NCI-H1694 (cell line): Measurements from ENCODE around the gene BNIP5.

ENCODE experiments used
- DNase-seq: peaks from one replicate; lab custom pipeline; 2025; lab: John Stamatoyannopoulos, UW

BNIP5 gene, protein sequence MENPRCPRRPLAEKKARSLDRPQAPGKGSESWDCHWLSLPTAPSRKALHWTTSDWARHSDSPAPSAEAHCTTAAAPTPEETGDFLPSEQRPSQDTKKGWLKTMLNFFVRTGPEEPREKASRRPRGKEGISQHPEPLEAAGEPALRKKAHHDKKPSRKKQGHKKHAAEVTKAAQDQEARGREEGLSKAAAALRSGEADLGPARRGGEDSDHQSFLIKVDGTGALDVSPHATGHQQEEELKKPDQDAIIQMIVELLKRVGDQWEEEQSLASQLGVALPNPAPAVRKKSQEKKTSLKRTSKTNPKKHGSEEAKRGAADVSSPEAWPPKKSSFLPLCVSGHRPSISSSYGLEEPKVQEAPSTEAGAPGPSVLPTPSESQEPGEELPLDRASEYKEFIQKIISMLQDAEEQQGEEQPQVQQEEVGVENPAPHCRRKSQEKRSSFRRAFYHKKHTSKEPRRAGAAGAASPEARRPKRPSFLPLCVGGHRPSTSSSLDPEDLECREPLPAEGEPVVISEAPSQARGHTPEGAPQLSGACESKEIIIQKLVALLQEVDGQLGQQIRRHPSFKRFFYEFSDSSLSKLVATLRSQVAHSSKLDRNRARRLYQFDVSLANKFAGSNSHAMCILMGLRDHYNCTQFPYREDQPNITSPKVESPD

DNA sequence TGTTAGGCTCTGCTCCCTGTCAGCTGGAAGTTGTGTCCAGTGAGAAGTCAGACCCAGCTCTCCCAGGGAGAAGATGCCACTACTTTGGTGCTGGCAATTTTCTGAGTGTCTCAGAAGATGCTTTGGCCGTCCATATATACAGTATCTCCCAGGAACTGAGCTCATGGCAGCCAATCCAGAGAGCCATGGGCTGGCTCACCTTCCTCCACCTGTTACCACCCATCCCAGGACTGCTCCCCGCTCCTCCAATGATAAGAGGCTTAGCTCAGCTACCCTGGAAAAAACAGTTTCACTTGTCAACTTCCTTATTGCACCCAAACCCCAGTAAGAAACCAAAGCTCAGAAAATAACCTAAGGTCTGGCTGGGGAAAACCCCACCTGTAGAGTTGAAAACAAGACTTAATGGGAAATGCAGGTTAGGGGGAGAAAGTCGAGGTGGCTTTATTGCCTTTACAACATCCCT lies at the start of gene BNIP5:
BNIP5 (minus strand) TSS at position 110 of the 463 bp plus-strand sequence. CDS start 6,198 bp downstream, outside the sequence.
- DNase-seq: no peak

DNA sequence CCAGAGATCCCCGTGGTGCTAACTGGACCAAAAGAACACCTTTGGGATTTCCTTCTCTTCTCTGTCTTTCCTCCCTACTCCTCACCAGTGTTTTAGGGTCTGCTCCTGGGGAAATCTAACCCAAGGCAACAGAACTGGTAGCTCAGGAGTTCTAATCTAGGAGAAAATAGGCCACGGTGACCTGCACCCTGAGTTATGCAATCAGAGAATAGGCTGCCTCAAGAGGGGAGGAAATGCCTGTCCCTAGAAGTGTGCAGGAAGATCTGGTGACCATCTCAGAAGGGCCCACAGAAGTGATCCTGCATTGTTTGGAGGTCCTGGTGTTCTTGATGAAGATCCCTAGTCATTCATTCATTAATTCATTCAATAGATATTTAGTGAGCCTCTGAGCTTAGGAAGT lies 47.4 kb upstream of the BNIP5 start:
- DNase-seq: no peak

DNA sequence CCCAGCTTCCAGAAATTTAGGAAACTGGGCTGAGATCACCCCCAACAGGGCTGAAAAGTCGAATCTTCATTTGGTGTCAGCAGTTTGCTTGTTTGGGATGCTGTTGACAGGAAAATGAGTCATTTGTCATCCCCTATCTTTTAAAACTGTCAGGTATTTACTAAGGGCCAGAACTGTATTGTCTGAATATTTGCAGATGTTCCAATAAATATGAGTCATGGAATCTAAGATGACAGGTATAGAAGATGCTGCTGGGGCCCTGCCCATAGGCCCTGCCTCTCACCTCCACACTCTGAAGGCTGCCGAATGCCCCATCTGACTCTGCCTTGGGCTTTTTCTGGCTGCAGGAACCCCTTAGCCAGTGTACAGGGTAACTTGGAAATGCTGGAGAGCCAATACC lies 46.9 kb upstream of the BNIP5 start:
- DNase-seq: no peak

DNA sequence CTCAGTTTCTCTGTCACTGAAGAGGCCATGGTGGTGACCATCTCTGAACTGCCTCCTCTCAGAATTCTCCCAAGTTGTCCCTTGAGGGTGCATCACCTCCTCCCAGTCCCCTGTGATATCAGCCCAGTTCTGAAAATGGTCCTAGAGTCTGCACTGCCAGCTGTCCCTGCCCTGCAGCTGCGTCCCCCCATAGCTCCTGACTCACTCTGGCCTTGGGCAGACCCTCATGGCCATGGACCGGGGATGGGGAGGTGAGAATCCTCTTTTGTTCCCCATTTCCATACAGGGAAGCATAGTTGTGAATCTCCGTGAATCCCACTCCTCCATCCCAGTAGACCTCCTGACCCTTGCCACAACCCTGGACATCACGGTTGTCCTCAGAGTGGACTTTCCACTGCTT lies 46.3 kb upstream of the BNIP5 start:
- DNase-seq: no peak

DNA sequence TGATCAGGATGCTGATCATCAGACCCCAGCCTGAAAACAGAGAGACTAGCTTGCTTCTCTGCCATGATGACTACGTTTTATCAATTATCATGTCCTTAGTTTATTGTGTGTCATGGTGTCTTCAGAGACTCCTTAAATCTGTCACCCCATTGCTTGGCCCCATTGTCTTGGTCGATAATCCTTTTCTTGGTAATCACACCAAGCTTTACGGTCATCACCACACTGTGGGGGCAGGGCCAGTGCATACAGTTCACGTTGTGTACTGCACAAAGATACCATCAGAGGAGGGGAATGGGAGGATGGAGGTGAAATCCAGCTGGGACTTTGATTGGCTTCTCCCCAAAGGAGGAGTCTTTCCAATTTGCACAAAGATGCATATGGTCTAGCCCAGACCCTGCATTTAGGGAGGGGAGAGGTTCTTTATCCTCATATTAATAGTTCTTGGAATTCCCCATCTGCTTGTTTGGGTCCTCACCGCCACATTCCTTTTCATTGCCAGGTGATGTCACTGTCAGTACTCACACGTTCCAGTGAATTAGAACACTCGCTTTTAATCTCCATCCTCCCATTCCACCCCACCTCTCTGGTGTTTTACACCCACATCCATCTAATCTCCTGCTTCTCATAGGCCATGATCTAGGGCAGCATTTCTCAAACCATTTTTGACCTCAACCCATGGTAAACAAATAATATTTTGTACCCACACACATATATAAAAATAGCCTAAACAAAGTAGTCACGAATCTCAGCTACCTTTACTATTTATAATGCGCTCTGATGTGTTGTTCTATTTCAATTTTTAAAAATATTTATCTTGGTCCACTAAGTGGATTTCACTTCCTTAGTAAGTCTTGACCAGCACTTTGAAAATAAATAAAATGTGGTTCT lies 45.1 kb upstream of the BNIP5 start:
- no peak for DNase-seq

DNA sequence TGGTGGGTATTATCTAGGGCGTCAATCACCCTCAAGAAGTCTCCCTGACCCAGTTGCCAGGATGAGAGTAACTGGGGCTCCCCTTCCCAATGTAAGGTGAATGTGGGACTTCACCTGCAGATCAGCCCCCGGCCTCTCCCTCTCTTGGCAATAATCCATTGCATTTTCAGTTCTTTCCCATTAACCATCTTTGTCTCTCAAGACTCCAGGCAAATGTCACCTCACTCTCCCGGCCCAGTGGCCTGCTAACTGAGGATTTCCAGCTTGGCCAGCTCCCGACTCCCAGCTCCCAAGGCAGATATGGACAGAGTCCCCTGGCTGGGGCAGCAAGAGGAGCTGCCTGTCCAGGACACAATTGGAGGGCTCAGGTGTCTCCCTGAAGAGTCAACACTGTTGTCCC lies 43.5 kb upstream of the BNIP5 start:
- no peak for DNase-seq

DNA sequence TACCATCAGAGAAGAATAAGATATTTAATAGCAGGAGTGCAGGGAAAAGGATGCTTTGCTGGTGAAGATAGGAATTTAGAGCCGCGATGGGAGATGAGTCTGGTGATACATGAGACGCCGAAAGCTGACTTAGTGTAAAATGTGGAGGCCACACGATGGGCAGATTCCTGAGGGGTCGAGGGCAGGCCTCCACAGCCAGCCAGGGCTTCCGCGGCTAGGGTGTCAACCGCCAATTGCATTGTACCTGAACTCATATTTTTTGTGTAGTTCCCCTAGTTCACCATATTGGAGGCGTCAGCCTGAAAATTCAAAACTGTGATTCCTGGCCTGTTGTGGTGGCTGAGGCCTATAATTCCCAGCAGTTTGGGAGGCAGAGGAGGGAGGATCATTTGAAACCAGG lies 42.2 kb upstream of the BNIP5 start:
- no peak for DNase-seq

DNA sequence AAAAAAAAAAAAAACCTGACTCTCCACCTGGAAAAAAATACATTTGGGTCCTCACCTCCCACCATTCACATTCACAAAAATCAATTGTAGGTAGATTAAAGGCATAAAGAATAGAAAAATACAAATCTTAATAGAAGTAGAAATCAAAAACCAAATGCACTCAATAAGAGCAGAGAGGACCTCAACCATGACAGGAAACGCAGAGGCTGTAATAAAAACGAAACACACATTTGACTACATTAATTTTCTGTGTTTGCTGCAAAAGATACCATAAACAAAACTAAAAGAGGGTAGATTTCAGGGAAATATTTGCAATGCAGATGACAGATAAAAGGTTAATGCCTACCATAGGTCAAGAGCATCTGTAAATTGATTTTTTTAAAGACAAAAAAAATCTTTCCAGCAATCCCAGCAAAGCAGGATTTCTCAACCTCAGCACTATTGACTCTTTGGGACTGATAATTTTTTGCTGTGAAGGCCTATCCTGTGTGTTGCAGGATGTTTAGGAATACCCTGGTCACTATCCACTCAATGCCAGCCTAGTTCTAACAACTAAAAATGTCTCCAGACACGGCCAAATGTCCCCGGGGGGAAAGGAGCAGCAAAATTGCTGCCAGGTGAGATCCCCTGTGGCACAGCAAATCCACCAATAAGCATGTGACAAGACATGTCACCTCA lies 41.7 kb upstream of the BNIP5 start:
- no peak for DNase-seq

DNA sequence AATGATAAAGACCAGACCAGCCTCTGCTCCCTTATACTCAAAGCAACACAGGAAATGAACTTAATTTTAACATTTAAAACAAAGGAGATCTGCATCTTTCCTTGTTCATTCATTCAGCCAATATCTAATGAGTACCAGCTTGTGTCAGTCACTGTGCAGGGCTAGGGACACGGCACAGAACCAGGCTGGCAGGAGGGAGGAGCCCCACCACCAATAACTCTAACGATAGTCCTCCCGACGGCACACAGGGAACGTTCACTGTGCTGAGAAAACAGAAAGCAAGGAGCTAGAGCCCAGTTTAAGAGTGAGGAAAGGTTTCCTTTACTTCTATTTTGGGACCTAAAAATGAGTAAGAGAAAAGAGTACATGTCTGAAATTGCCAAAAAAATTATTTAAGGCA lies 40.9 kb upstream of the BNIP5 start:
- DNase-seq: no peak

DNA sequence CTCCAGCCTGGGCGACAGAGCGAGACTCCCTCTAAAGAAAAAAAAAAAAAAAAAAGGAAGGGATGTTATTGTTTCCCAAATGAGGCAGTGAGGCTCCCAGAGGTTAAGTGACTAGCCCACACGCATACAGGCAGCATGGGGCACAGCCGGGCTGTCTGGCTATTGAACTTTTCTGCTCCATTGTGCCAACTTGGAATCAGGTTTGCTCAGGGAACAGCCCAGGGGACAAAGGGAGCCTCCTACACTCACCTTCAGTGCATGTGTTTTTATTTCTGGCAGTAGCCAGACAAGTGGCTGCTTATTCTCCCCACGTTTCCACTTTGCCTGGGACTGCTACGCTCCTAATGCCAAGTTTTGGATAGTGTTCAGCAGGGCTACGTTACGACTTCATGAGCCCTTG lies 40.1 kb upstream of the BNIP5 start:
- DNase-seq: no peak

DNA sequence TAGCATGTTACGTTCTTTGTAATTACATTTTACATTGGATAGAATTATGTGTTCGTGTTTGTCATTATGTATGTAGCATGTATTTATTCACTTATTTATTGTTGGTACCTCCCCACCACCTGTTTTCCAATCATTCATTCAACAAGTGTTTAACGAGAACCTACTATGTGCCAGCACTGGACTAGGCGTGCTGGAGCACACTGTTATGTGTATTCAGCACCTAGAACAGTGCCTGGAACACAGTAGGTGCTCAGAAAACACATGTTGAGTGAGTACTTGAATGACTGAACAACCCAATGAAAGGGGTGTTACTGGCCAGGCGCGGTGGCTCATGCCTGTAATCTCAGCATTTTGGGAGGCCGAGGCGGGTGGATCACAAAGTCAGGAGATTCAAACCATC lies 39.5 kb upstream of the BNIP5 start:
- no peak for DNase-seq

DNA sequence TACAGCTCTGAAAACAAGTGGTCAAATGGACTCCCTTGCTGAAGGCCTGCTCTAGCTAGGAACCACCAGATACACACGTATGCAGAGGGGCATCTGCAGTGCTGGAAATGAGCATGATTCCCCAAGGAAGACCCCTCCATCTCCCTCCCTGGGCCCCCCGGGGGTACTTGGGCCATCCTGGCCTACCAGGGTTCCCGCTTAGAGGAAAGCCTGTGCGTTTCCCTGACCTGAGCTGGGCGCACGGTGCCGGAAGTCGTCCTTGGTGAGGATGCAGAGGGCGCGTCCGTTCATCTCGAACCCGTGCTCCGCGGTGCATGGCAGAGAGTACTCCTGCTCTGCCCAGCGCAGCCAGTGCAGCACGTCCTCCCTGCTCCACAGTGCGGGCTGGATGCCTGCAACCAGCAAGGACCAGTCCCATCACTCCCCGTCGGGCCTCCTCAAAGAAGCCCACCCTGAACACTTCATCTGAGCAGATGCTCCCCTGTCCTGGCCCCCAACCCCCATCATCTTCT lies 39.0 kb upstream of the BNIP5 start:
- no peak for DNase-seq

DNA sequence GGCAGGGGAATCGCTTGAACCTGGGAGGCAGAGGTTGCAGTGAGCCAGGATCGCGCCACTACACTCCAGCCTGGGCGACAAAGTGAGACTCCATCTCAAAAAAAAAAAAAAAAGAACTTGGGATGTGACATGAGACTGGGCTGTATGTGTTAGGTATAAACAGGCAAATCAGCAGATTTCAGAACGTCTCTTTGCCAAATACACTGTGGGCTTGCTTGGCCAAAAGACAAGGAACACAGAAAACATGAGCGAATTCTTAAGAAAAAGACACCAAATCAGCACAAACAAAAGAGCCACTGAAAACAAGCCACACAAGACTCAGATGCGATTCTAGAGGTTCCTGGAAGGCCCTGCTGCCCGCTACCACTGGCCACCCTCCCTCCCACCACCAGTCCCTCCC lies 38.3 kb upstream of the BNIP5 start:
- no peak for DNase-seq

DNA sequence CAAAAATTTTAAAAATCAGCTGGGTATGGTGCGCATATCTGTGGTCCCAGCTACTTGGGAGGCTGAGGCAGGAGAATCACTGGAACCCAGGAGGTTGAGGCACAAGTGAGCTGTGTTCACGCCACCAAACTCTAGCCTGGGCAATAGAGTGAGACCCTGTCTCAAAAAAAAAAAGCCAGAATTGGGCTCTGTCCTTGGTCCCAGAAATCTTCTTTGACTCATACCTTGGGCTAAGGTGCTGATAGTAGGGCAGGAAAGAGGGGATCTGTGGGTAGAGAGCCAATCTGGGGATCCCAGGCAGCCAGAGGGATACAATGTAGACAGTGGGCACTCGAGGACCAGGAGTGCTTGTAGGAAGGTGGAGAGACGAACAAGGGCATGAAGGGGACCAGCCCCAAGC lies 37.5 kb upstream of the BNIP5 start:
- DNase-seq: no peak

DNA sequence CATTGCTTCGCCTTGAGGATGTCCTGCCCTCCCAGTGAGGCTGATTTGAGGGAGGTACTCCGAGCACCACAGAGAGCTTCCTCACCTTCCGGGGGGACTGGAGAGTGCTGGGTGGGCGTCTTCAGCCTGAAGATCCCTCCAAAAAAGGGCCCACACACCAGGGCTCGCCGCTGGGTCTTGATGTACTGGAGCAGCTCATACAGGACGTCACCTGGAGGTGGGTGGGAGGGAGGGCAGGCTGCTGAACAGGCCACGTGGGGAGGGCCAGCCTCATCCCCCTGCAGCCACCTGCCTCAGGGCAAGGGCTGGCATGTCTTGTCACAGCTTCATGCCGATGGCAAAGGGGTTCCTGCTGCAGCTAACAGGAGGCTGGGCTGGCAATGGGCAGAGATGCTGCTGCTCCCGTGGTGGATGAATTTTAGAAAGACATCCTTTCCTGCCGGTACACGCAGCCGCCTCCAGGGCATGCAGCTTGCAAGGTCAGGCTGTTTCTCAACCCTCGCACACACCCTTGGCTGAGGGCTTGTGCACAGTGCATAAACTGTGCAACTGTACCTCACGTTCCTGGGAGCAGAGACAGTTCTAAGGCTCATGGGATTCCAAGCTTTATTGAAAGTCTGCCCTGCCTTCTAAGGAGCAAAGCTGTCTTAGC lies 36.8 kb upstream of the BNIP5 start:
- no peak for DNase-seq

DNA sequence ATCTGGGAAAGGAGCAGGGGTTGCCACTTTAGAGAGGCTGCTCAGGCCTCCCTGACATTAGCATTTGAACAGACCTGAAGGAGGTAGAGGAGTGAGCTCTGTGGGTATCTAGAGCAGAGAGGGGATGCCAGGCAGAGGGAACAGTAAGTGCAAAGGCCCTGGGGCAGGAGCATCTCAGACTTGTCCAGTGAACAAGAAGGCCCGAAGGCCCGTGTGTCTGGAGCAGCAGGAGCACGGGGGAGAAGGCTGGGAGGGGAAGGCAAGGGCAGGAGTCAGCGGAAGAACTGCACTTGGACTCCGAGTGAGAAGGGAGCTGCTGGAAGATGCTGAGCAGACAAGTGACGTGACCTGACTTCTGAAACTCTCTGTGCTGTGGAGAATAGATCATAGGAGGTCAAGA lies 35.4 kb upstream of the BNIP5 start:
- no peak for DNase-seq

DNA sequence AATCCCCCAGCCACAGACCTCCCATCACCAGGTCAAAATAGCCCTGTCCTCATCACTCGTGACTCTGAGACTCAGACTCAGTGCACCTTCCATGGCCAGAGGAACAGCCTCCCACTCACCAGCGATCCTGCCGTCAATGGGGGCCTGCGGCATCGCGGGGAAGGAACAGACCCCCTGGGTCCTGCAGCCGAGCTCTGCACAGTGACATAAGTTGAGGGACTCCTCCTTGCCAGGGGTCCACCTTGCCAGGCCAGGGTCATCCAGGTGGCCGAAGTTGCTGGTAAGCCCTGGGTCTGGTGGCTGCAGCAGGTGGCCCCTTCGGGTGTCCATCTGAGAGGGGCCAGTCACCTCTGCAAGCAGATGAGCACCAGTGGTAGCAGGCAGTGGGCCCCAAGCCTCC lies 34.5 kb upstream of the BNIP5 start:
- no peak for DNase-seq

DNA sequence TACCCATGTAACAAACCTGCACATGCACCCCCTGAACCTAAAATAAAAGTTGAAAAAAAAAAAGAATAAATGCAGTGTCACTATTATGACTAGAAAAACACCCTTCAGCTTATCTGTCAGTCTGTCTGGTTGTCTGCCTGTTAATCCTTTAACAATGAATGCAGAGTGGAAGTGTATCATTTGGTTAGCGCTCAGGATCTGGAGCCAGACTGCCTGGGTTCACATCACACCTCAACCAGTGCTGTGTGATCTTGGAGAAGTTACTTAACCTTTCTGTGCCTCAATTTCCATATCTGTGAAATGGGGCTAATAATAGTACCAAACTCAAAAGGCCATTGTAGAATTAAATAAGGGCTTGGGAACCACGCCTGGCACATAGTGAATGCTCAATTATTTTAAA lies 34.0 kb upstream of the BNIP5 start:
- no peak for DNase-seq

DNA sequence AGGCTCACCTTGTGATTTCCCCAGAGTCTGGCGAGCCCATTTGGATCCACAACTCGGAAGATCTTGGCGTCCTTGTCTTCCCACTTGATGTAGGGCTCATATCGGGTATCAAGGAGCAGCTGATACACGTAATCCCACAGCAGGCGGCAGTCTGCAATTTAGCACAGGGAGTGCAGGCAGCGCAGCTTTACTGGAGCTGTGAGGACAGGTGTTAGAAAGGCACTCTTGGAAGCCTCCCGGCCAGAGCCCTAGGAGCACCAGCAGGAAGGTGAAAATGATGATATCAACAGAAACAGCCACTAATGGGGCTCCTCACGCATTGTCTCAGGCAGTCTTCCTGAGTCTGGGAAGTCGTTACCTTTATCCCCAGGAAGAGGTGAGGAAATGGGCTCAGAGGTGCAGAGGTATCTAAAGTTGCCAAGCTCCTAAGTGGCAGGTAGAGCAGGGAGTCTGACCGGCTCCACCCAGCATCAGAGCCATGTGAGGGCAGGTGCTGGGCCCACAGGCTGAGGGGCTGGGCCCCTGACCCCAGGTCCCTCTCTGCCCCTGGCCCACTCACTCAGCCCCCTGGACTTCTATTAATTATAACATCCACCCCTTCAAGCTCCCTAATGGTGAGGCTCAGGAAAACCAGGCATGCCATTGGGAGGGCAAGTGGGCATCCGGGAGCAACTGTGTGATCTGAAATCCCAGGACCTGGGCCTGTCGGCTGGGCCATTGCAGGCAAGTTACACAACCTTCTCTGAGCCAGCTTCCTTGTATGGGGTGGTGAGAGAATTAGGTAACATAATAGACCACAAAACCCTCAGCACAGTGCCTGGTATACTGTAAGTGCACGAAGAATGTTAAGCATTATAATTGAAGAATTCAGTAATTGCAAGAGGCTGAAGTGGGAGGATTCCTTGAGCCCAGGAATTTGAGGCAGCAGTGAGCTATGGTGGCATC lies 32.5 kb upstream of the BNIP5 start:
- no peak for DNase-seq

DNA sequence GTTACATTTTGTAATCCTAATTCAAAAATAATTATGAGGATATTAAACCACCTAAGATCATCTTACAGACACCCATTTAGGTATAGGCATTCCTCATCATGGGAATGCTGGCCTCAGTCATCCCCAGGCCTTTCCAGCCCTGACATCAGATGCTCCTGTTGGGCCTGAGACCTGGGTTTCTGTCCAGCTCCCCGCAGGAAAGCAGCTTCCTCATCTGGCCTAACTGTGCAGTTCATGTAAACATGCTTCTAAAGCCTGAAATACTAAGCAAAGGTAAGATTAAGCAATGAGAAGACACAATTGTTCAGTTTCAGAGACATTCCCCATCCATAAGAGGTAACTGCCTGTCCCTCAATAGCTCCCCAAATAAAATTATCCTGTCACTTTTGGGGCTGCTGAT lies 31.7 kb upstream of the BNIP5 start:
- DNase-seq: no peak
